Measurements from ENCODE around the gene IRF7.
A peak's percentile ranks its signal among the peaks of the same experiment; 100 is the strongest.

IRF7 gene

DNA sequence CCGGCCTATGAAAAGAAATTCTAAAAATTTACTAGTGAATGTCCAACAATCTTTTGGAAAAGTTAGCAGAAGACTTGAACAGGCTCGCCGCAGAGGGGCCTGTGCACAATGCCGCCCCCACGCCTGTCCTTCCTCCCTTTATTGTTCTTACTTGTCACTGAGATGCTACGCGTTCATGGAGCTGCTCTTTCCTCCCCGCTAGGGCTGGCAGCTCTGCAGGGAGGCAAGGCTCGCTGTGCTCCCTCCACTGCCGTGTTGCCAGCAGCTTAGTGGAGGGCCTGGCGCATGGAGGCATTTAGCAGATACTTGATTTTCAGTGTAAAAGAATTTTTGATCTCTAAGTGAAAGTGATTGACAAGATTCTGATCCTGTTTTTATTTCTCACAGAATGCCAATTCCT, 24.8 kb downstream of the IRF7 start:
- H3K36me3 ChIP-seq (ENCODE audit: control insufficient read depth in 2 of 2, insufficient read depth in 2 of 2, low read length in 2 of 2): peaks cover 51 to 64% of the 10 kb centered on the region in 2 donors
- peaks cover 4% of the 10 kb centered on the region for H3K4me1 ChIP-seq (ENCODE audit: control insufficient read depth, insufficient read depth, low read length)
- H3K27me3 ChIP-seq (ENCODE audit: control insufficient read depth in 1 of 2, insufficient read depth in 2 of 2, low read length in 2 of 2): no peaks in the 10 kb centered on the region
- H3K9ac ChIP-seq (ENCODE audit: low read length in 2 of 2): no peak overlapping the region
- H3K4me3 ChIP-seq (ENCODE audit: low read length in 2 of 2): no peak overlapping the region
- no peak overlapping the region for H3K27ac ChIP-seq (ENCODE audit: low read length)
- H3K9me3 ChIP-seq (ENCODE audit: control insufficient read depth in 2 of 2, low read length in 2 of 2): no peaks in the 10 kb centered on the region

GRCh38 chr11:589798-590197, 26.0 kb downstream of the IRF7 start:
- Histone ChIP-seq H3K27ac (ENCODE audit: low read length) (no peak overlapping the region), H3K27me3 (ENCODE audit: control insufficient read depth in 1 of 2, insufficient read depth in 2 of 2, low read length in 2 of 2) (no peaks in the 10 kb centered on the region), H3K4me3 (ENCODE audit: low read length in 2 of 2) (no peak overlapping the region), H3K9ac (ENCODE audit: low read length in 2 of 2) (no peak overlapping the region), H3K9me3 (ENCODE audit: control insufficient read depth in 2 of 2, low read length in 2 of 2) (no peaks in the 10 kb centered on the region), H3K4me1 (ENCODE audit: control insufficient read depth, insufficient read depth, low read length) (peaks cover 4% of the 10 kb centered on the region), H3K36me3 (ENCODE audit: control insufficient read depth in 2 of 2, insufficient read depth in 2 of 2, low read length in 2 of 2) (peaks cover 47 to 58% of the 10 kb centered on the region in 2 donors)

GRCh38 chr11:587978-588380, 27.8 kb downstream of the IRF7 start:
- Histone ChIP-seq H3K4me1 (ENCODE audit: control insufficient read depth, insufficient read depth, low read length) (peaks cover 4% of the 10 kb centered on the region), H3K27me3 (ENCODE audit: control insufficient read depth in 1 of 2, insufficient read depth in 2 of 2, low read length in 2 of 2) (no peaks in the 10 kb centered on the region), H3K36me3 (ENCODE audit: control insufficient read depth in 2 of 2, insufficient read depth in 2 of 2, low read length in 2 of 2) (peaks cover 44 to 54% of the 10 kb centered on the region in 2 donors), H3K27ac (ENCODE audit: low read length) (no peak overlapping the region), H3K9ac (ENCODE audit: low read length in 2 of 2) (no peak overlapping the region), H3K4me3 (ENCODE audit: low read length in 2 of 2) (no peak overlapping the region), H3K9me3 (ENCODE audit: control insufficient read depth in 2 of 2, low read length in 2 of 2) (no peaks in the 10 kb centered on the region)

DNA sequence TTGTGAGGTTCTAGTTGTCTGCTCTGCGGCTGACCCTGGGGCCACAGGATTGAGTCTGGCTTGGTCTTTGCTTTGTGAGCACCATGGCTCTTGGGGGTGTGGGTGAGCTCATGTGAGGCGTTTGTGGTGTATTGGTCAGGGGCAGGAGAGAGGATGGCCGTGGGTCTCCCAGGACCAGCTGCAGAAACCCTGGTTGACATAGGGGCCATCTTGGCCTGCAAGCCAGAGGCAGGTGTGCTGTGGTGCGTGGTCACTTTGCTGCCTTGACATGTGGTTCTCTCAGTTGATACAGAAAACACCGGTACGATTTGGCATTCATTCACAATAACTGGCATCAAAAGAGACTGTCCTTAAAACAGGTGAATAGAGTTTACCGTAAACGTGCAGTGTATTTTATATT, 28.2 kb downstream of the IRF7 start:
- Histone ChIP-seq H3K27ac (ENCODE audit: low read length) (no peak overlapping the region), H3K9me3 (ENCODE audit: control insufficient read depth in 2 of 2, low read length in 2 of 2) (no peaks in the 10 kb centered on the region), H3K4me3 (ENCODE audit: low read length in 2 of 2) (no peak overlapping the region), H3K9ac (ENCODE audit: low read length in 2 of 2) (no peak overlapping the region), H3K27me3 (ENCODE audit: control insufficient read depth in 1 of 2, insufficient read depth in 2 of 2, low read length in 2 of 2) (no peaks in the 10 kb centered on the region), H3K36me3 (ENCODE audit: control insufficient read depth in 2 of 2, insufficient read depth in 2 of 2, low read length in 2 of 2) (peaks cover 40 to 50% of the 10 kb centered on the region in 2 donors), H3K4me1 (ENCODE audit: control insufficient read depth, insufficient read depth, low read length) (peaks cover 4% of the 10 kb centered on the region)

DNA sequence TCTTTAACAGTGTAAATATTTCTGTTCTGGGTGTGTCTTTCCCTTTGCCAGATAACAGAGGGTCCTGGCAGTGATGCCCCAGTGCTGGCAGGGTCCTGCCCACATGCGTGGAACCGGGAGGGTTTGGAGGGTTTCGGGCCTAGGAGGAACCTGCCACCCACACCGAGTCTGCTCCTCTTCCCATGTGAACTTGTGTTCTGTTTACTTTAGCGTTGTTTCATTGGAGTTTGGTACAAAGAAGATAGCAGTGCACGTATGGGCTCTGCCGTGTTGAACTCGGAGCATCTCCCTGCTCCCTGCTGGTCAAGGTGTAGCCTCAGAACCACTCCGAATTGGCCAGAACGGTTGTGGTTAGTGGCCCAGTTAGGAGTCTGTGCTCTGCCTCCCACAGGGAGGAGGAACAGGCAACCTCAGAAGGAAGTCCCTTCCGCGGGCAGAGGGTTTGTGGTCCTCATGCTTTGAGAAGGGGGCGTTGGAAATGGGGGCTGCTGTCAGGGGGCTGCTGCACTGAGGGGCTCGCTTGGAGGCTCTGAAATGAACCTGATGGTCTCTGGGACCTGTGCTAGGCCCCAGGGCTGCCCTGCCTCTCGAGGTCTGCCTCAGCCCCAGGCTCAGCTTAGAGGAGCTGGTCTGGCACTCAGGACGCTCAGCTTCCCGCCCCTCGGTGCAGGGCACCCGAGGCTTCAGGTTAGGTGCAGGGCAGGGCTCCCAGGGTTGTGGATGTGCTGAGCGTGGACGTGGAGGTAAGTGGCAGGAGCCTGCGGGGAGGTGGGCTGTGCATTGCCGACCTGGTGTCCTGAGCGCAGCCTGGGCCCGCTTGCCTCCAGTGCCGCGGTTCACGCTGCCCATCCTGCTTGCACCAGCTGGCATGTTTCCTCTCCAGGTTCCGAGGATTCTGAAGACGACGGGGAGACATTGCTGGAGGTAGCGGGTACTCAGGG, 29.1 kb downstream of the IRF7 start:
- Histone ChIP-seq H3K27me3 (ENCODE audit: control insufficient read depth in 1 of 2, insufficient read depth in 2 of 2, low read length in 2 of 2) (no peaks in the 10 kb centered on the region), H3K9ac (ENCODE audit: low read length in 2 of 2) (no peak overlapping the region), H3K9me3 (ENCODE audit: control insufficient read depth in 2 of 2, low read length in 2 of 2) (no peaks in the 10 kb centered on the region), H3K36me3 (ENCODE audit: control insufficient read depth in 2 of 2, insufficient read depth in 2 of 2, low read length in 2 of 2) (peaks cover 38 to 49% of the 10 kb centered on the region in 2 donors), H3K27ac (ENCODE audit: low read length) (no peak overlapping the region), H3K4me1 (ENCODE audit: control insufficient read depth, insufficient read depth, low read length) (peaks cover 6% of the 10 kb centered on the region), H3K4me3 (ENCODE audit: low read length in 2 of 2) (no peak overlapping the region)

DNA sequence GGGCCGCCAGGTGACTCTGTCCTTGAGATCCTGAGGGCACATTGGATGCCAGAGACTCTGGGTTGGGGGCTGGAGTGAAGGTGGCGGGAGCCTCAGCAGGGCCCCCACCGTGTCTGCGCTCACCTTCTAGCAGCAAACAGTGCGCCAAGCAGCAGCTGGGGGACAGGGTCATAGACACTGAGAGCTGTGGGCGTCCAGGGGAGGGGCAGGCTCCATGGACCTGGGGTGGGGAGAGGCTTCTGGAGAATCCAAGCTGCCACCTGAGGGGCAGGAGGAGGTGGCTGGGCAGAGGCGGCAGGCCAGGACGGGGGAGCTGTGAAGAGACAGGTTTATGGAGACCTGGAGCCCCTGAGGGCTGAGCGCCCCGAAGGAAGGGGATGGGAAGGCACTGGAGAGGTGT, 31.5 kb downstream of the IRF7 start:
- Histone ChIP-seq H3K4me1 (ENCODE audit: control insufficient read depth, insufficient read depth, low read length) (peaks cover 21% of the 10 kb centered on the region), H3K36me3 (ENCODE audit: control insufficient read depth in 2 of 2, insufficient read depth in 2 of 2, low read length in 2 of 2) (peaks cover 28 to 34% of the 10 kb centered on the region in 2 donors), H3K9ac (ENCODE audit: low read length in 2 of 2) (no peak overlapping the region), H3K27me3 (ENCODE audit: control insufficient read depth in 1 of 2, insufficient read depth in 2 of 2, low read length in 2 of 2) (no peaks in the 10 kb centered on the region), H3K9me3 (ENCODE audit: control insufficient read depth in 2 of 2, low read length in 2 of 2) (no peaks in the 10 kb centered on the region), H3K27ac (ENCODE audit: low read length) (no peak overlapping the region), H3K4me3 (ENCODE audit: low read length in 2 of 2) (no peak overlapping the region)

GRCh38 chr11:581752-582151, 34.0 kb downstream of the IRF7 start:
- no peaks in the 10 kb centered on the region for H3K9me3 ChIP-seq (ENCODE audit: control insufficient read depth in 2 of 2, low read length in 2 of 2)
- H3K27me3 ChIP-seq (ENCODE audit: control insufficient read depth in 1 of 2, insufficient read depth in 2 of 2, low read length in 2 of 2): no peaks in the 10 kb centered on the region
- no peak overlapping the region for H3K4me3 ChIP-seq (ENCODE audit: low read length in 2 of 2)
- no peak overlapping the region for H3K27ac ChIP-seq (ENCODE audit: low read length)
- H3K36me3 ChIP-seq (ENCODE audit: control insufficient read depth in 2 of 2, insufficient read depth in 2 of 2, low read length in 2 of 2): peaks cover 14 to 19% of the 10 kb centered on the region in 2 donors
- peaks cover 41% of the 10 kb centered on the region for H3K4me1 ChIP-seq (ENCODE audit: control insufficient read depth, insufficient read depth, low read length)
- no peak overlapping the region for H3K9ac ChIP-seq (ENCODE audit: low read length in 2 of 2)

- H3K4me1 ChIP-seq (ENCODE audit: control insufficient read depth, insufficient read depth, low read length): peaks cover 41% of the 10 kb centered on the region
- no peak overlapping the region for H3K9ac ChIP-seq (ENCODE audit: low read length in 2 of 2)
- H3K36me3 ChIP-seq (ENCODE audit: control insufficient read depth in 2 of 2, insufficient read depth in 2 of 2, low read length in 2 of 2): peaks cover 14 to 17% of the 10 kb centered on the region in 2 donors
- H3K27ac ChIP-seq (ENCODE audit: low read length): no peak overlapping the region
- no peaks in the 10 kb centered on the region for H3K27me3 ChIP-seq (ENCODE audit: control insufficient read depth in 1 of 2, insufficient read depth in 2 of 2, low read length in 2 of 2)
- H3K4me3 ChIP-seq (ENCODE audit: low read length in 2 of 2): no peak overlapping the region
- H3K9me3 ChIP-seq (ENCODE audit: control insufficient read depth in 2 of 2, low read length in 2 of 2): no peaks in the 10 kb centered on the region
Measured at GRCh38 chr11:581342-581741, 34.4 kb downstream of the IRF7 start.

GRCh38 chr11:579830-580601, 35.7 kb downstream of the IRF7 start:
- Histone ChIP-seq H3K36me3 (ENCODE audit: control insufficient read depth in 2 of 2, insufficient read depth in 2 of 2, low read length in 2 of 2) (peaks cover 12 to 14% of the 10 kb centered on the region in 2 donors), H3K9ac (ENCODE audit: low read length in 2 of 2) (peak overlapping the region in 1 of 2 donors; percentile 33), H3K4me1 (ENCODE audit: control insufficient read depth, insufficient read depth, low read length) (peaks cover 47% of the 10 kb centered on the region), H3K27ac (ENCODE audit: low read length) (no peak overlapping the region), H3K9me3 (ENCODE audit: control insufficient read depth in 2 of 2, low read length in 2 of 2) (no peaks in the 10 kb centered on the region), H3K27me3 (ENCODE audit: control insufficient read depth in 1 of 2, insufficient read depth in 2 of 2, low read length in 2 of 2) (peaks cover 0 to under 1% of the 10 kb centered on the region in 2 donors), H3K4me3 (ENCODE audit: low read length in 2 of 2) (no peak overlapping the region)

- Histone ChIP-seq H3K36me3 (ENCODE audit: control insufficient read depth in 2 of 2, insufficient read depth in 2 of 2, low read length in 2 of 2) (peaks cover 6 to 7% of the 10 kb centered on the region in 2 donors), H3K9ac (ENCODE audit: low read length in 2 of 2) (no peak overlapping the region), H3K27me3 (ENCODE audit: control insufficient read depth in 1 of 2, insufficient read depth in 2 of 2, low read length in 2 of 2) (peaks cover 0 to 2% of the 10 kb centered on the region in 2 donors), H3K4me3 (ENCODE audit: low read length in 2 of 2) (peak overlapping the region; percentile 95 to 96), H3K27ac (ENCODE audit: low read length) (no peak overlapping the region), H3K4me1 (ENCODE audit: control insufficient read depth, insufficient read depth, low read length) (peaks cover 51% of the 10 kb centered on the region), H3K9me3 (ENCODE audit: control insufficient read depth in 2 of 2, low read length in 2 of 2) (no peaks in the 10 kb centered on the region)
Measured at GRCh38 chr11:578276-579035, 37.3 kb downstream of the IRF7 start.

All from stomach smooth muscle (tissue), 2 donors.